PFSK-1 (cell line): ENCODE measurements around the gene SYT13.

ENCODE experiments used
- FOXP2 ChIP-seq: optimal IDR thresholded peaks from 2 replicates; pipeline ENCODE3; 2011; ENCODE audit warnings: borderline replicate concordance, control low read depth, inconsistent platforms; ENCODE audit not compliant: insufficient read depth; ENCODE audit errors: extremely low read length, extremely low read depth
- POLR2AphosphoS5 ChIP-seq: IDR thresholded peaks from 2 replicates; pipeline ENCODE4 v1.6.1; 2012; ENCODE audit warnings: low read depth, mild to moderate bottlenecking, control low read depth, low read length, moderate library complexity
- REST ChIP-seq, 2 experiments: IDR thresholded peaks; 2 replicates each; pipeline versions ENCODE4 v1.6.1 to v1.8.0; 2011 to 2012; ENCODE audit warnings: low read depth in 2 of 2, low read length in 2 of 2, control low read depth in 1 of 2, inconsistent platforms in 1 of 2, mild to moderate bottlenecking in 1 of 2, moderate library complexity in 1 of 2; ENCODE audit not compliant: insufficient read depth in 1 of 2
- SIN3A ChIP-seq: IDR thresholded peaks from 2 replicates; pipeline ENCODE4 v1.6.1; 2012; ENCODE audit warnings: mild to moderate bottlenecking, low read length, moderate library complexity, borderline replicate concordance; ENCODE audit not compliant: insufficient read depth
- TAF1 ChIP-seq: IDR thresholded peaks from 2 replicates; pipeline ENCODE4 v1.6.1; 2012; ENCODE audit warnings: low read length, control low read depth, borderline replicate concordance; ENCODE audit not compliant: insufficient read depth

Gene SYT13

GRCh38 chr11:45204761-45205160 lies 81.4 kb downstream of the SYT13 start:
- TF ChIP-seq FOXP2 (no peak), TAF1 (no peak), SIN3A (no peak), REST (IDR thresholded peaks at IDR 0.05; ENCODE audit: insufficient read depth in 1 of 2, low read depth in 2 of 2, low read length in 2 of 2) (no peak)

- TF ChIP-seq REST (IDR thresholded peaks at IDR 0.05; ENCODE audit: insufficient read depth in 1 of 2, low read depth in 2 of 2, low read length in 2 of 2): no peak
- no peak for TF ChIP-seq POLR2AphosphoS5
- TF ChIP-seq FOXP2: no peak
- no peak for TF ChIP-seq SIN3A
- no peak for TF ChIP-seq TAF1
Measured at GRCh38 chr11:45193695-45194094, 92.4 kb downstream of the SYT13 start.
